Endothelial cell of umbilical vein (primary cell): Measurements from ENCODE around the gene MROH8.

ENCODE experiments used
- EZH2 ChIP-seq: IDR thresholded peaks from 2 replicates; pipeline ENCODE4 v1.6.1; 2012; ENCODE audit warnings: borderline replicate concordance, low read depth, mild to moderate bottlenecking, moderate library complexity, low read length, inconsistent platforms; ENCODE audit not compliant: severe bottlenecking
- MYC ChIP-seq: IDR thresholded peaks from one replicate; pipeline ENCODE4 v1.6.1; 2011; ENCODE audit warnings: mild to moderate bottlenecking, low read depth, low read length
- POLR2A ChIP-seq: IDR thresholded peaks from 2 replicates; pipeline ENCODE4 v1.6.1; 2012; ENCODE audit warnings: low read depth, mild to moderate bottlenecking, control low read depth, low read length
- POLR2AphosphoS5 ChIP-seq: IDR thresholded peaks from 2 replicates; pipeline ENCODE4 v1.6.1; 2012; ENCODE audit warnings: low read depth, mild to moderate bottlenecking, control low read depth, low read length, moderate library complexity; ENCODE audit not compliant: insufficient read depth
- TF ChIP-seq, protein P1 (sequence below), 2 donors: IDR thresholded peaks; 1 replicate in 1 of 2; 2 replicates in 1 of 2; pipeline ENCODE4 v1.5.1; 2011; ENCODE audit warnings: low read length in 2 of 2, mild to moderate bottlenecking in 2 of 2, moderate library complexity in 2 of 2, control low read depth in 1 of 2, inconsistent platforms in 1 of 2, low read depth in 1 of 2; ENCODE audit not compliant: insufficient read depth in 1 of 2; ENCODE audit errors: extremely low read depth in 1 of 2
- TF ChIP-seq, protein P2 (sequence below): IDR thresholded peaks from 2 replicates; pipeline ENCODE4 v1.6.1; 2011; ENCODE audit not compliant: insufficient read depth, insufficient read length

DNA sequence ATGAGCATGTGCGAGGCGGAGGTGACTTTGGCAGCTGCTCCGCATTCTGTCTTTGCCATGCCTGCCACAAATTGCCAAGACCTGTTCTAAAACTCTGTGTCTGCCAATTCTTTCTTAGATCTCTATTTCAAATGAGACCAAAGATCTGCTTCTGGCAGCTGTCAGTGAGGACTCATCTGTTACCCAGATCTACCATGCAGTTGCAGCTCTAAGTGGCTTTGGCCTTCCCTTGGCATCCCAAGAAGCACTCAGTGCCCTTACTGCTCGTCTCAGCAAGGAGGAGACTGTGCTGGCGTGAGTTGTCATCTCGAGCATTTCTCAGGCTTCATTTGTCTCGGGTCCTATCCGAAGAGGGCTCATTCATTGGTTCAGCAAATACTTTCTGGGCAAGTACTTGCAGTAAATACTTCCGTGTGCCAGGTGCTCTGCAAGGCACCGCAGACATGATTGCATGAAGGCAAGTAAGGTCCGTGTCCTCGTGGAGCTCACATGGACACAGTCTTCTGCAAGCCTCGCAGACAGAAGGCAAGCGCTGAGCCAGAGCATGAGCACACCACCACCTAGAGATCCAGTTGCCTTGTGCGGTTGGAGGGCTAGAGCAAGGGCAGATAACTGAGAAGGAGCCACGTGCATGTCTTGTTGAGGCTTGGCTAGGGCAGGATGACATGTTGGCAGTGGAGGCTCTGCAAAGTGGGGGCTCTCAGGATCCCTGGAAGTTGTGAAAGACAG is 19.7 kb upstream of the MROH8 start:
- TF ChIP-seq, protein P1, sequence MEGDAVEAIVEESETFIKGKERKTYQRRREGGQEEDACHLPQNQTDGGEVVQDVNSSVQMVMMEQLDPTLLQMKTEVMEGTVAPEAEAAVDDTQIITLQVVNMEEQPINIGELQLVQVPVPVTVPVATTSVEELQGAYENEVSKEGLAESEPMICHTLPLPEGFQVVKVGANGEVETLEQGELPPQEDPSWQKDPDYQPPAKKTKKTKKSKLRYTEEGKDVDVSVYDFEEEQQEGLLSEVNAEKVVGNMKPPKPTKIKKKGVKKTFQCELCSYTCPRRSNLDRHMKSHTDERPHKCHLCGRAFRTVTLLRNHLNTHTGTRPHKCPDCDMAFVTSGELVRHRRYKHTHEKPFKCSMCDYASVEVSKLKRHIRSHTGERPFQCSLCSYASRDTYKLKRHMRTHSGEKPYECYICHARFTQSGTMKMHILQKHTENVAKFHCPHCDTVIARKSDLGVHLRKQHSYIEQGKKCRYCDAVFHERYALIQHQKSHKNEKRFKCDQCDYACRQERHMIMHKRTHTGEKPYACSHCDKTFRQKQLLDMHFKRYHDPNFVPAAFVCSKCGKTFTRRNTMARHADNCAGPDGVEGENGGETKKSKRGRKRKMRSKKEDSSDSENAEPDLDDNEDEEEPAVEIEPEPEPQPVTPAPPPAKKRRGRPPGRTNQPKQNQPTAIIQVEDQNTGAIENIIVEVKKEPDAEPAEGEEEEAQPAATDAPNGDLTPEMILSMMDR (IDR thresholded peaks at IDR 0.05; ENCODE audit: extremely low read depth in 1 of 2, insufficient read depth in 1 of 2, low read depth in 1 of 2, low read length in 2 of 2), result no peak
- TF ChIP-seq POLR2A, result no peak
- TF ChIP-seq POLR2AphosphoS5, result no peak
- TF ChIP-seq MYC, result no peak
- no peak for TF ChIP-seq EZH2
- TF ChIP-seq, protein P2, sequence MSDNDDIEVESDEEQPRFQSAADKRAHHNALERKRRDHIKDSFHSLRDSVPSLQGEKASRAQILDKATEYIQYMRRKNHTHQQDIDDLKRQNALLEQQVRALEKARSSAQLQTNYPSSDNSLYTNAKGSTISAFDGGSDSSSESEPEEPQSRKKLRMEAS, result no peak
